RWPE1 (cell line): ENCODE results near the gene WNK3.

ENCODE experiments used
- CTCF ChIA-PET: fragments of 350-600 bp; sonication (Branson Sonifier 250); formaldehyde crosslinking; extraction: SDS; loops from one replicate; lab custom pipeline; 2021; lab: Yijun Ruan, JAX
- POLR2A ChIA-PET: fragments of 400-600 bp; formaldehyde crosslinking; extraction: SDS; loops from one replicate; lab custom pipeline; 2020; ENCODE audit warnings: antibody characterized with exemption; ENCODE audit not compliant: low non-redundant PET; lab: Yijun Ruan, JAX
- DNase-seq: peaks from one replicate; pipeline ENCODE4 v3.0.0; 2012; ENCODE audit warnings: low spot score
- H3K27ac ChIP-seq: fragments of 450-650 bp; 2 replicates; pipeline ENCODE4 v1.5.1; 2017
- TF ChIP-seq, protein P1 (sequence below): fragments of 450-650 bp; conservative IDR thresholded peaks from 2 replicates; pipeline ENCODE4 v1.5.1; 2017; ENCODE audit warnings: low read depth, mild to moderate bottlenecking

Gene WNK3

DNA sequence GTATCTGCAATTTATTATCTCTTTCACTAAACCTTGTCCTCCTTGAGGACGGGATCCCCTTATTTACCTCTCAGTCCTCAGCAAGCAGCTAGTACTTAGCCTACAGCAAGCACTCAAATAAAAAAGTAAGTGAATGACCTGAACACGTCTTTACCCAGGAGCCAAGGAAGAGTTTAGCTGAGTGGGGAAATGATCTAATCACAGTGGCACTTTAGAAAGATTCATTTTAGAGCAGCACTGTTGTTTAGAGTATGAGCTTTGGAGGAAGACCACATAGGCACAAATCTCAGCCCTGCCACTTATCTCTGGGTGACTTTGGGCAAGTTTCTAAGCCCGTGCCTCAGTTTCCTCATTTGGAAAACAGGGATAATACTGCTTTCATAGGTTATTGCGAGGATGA lies 177.4 kb downstream of the WNK3 start:
- no peak overlapping the region for H3K27ac ChIP-seq
- TF ChIP-seq, protein P1, sequence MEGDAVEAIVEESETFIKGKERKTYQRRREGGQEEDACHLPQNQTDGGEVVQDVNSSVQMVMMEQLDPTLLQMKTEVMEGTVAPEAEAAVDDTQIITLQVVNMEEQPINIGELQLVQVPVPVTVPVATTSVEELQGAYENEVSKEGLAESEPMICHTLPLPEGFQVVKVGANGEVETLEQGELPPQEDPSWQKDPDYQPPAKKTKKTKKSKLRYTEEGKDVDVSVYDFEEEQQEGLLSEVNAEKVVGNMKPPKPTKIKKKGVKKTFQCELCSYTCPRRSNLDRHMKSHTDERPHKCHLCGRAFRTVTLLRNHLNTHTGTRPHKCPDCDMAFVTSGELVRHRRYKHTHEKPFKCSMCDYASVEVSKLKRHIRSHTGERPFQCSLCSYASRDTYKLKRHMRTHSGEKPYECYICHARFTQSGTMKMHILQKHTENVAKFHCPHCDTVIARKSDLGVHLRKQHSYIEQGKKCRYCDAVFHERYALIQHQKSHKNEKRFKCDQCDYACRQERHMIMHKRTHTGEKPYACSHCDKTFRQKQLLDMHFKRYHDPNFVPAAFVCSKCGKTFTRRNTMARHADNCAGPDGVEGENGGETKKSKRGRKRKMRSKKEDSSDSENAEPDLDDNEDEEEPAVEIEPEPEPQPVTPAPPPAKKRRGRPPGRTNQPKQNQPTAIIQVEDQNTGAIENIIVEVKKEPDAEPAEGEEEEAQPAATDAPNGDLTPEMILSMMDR = no peak
- no peak for DNase-seq
- ChIA-PET POLR2A (interaction anchor here (1.1 kb wide), 1 partner anchor 137 kb away, joined by 4 read pairs; no protein-coding TSS in a partner anchor), CTCF (interaction anchor here (0.6 kb wide), 1 partner anchor 470 kb away, joined by 4 read pairs; no protein-coding TSS in a partner anchor)

GRCh38 chrX:54178100-54178940 lies 179.5 kb downstream of the WNK3 start:
- H3K27ac ChIP-seq = no peak overlapping the region
- CTCF ChIA-PET = no interaction called here
- POLR2A ChIA-PET = no interaction called here
- DNase-seq = peak; percentile 64
- TF ChIP-seq, protein P1 = no peak

GRCh38 chrX:54177306-54177705 lies 180.5 kb downstream of the WNK3 start:
- TF ChIP-seq, protein P1 = no peak
- no peak for DNase-seq
- H3K27ac ChIP-seq = no peak overlapping the region
- CTCF ChIA-PET = no interaction called here
- POLR2A ChIA-PET = no interaction called here

DNA sequence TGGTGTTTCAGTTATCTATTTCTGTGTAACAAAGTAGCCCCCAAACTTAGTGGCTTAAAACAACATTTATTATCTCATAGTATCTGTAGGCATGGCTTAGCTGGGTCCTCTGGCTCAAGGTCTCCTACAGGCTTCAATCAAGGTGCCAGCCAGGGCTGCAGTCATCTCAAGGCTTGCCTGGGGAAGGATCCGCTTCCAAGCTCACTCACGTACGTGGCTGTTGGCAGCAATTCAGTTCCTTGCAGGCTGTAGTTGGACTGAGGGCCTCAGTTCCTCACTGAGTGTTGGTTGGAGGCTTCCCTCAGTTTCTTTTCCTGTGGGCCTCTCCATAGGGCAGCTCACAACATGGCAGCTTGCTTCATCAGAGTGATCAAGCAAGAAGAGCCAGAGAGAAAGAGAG lies 184.1 kb downstream of the WNK3 start:
- POLR2A ChIA-PET = interaction anchor here (0.8 kb wide), 1 partner anchor 266 kb away, joined by 4 read pairs; no protein-coding TSS in a partner anchor
- CTCF ChIA-PET = no interaction called here
- no peak overlapping the region for H3K27ac ChIP-seq
- TF ChIP-seq, protein P1 = no peak
- DNase-seq = no peak

- TF ChIP-seq, protein P1 = no peak
- ChIA-PET POLR2A (no interaction called here), CTCF (no interaction called here)
- peak; percentile 10 for DNase-seq
- H3K27ac ChIP-seq = no peak overlapping the region
Measured at GRCh38 chrX:54172455-54172854, 185.4 kb downstream of the WNK3 start.

GRCh38 chrX:54171527-54172250 lies 186.2 kb downstream of the WNK3 start:
- TF ChIP-seq, protein P1 = no peak
- ChIA-PET CTCF (no interaction called here), POLR2A (no interaction called here)
- no peak for DNase-seq
- H3K27ac ChIP-seq = no peak overlapping the region
